B cell (primary cell): ENCODE measurements around the gene SASH1. TPM values are rescaled to one million over a fixed set of nuclear protein-coding genes. Genes with fewer than 3 reads are reported as not detected.

Experiments used
- ATAC-seq: fragments of 200-7000 bp; cut with Tn5 transposase; one replicate; pipeline ENCODE4 v1.10.0; 2021; ENCODE audit warnings: low read depth, mild to moderate bottlenecking, moderate number of reproducible peaks, moderate library complexity
- CTCF ChIA-PET: fragments of 350-600 bp; sonication (Branson Sonifier 250); formaldehyde crosslinking; loops from one replicate; lab custom pipeline; 2021; ENCODE audit warnings: antibody characterized with exemption, inconsistent platforms; lab: Charles Lee
- POLR2A ChIA-PET: fragments of 350-600 bp; sonication (Branson Sonifier 250); formaldehyde crosslinking; loops from one replicate; lab custom pipeline; 2021; ENCODE audit warnings: antibody characterized with exemption; lab: Charles Lee
- DNase-seq: peaks from one replicate; pipeline ENCODE4 v3.0.0; 2013
- H2AFZ ChIP-seq: 2 replicates; pipeline ENCODE4 v1.6.1; 2012; ENCODE audit warnings: mild to moderate bottlenecking, low read depth, low read length; ENCODE audit not compliant: insufficient read depth, poor library complexity, severe bottlenecking
- H3K27ac ChIP-seq, 2 donors: 1 replicate in 1 of 2; 2 replicates in 1 of 2; pipeline ENCODE4 v1.5.1; 2012 to 2013; ENCODE audit warnings: low read length in 2 of 2, mild to moderate bottlenecking in 2 of 2, moderate library complexity in 1 of 2
- H3K27me3 ChIP-seq, 4 experiments: fragments of 200-600 bp in 1 of 4; sonication (generic) in 1 of 4; replicated peaks in 1 of 4; 1 replicate in 2 of 4; 2 replicates in 2 of 4; pipeline versions ENCODE4 v1.6.1 to v1.7.0; 2013 to 2016; ENCODE audit warnings: low read length in 3 of 4, mild to moderate bottlenecking in 2 of 4, mixed read lengths in 1 of 4, moderate library complexity in 1 of 4; ENCODE audit not compliant: insufficient read depth in 4 of 4, control insufficient read depth in 3 of 4; ENCODE audit errors: control extremely low read depth in 1 of 4
- H3K36me3 ChIP-seq, 2 experiments: replicated peaks in 1 of 2; 1 replicate in 1 of 2; 2 replicates in 1 of 2; pipeline versions ENCODE4 v1.6.1 to v1.7.1; 2013; ENCODE audit warnings: low read length in 1 of 2; ENCODE audit not compliant: insufficient read depth in 2 of 2, control insufficient read depth in 1 of 2; ENCODE audit errors: control extremely low read depth in 1 of 2, extremely low read depth in 1 of 2
- H3K4me1 ChIP-seq, 2 donors: fragments of 200-600 bp in 1 of 2; sonication (generic) in 1 of 2; 1 replicate in 1 of 2; 2 replicates in 1 of 2; pipeline versions ENCODE4 v1.5.1 to v1.6.1; 2013 to 2017; ENCODE audit warnings: low read length in 2 of 2; ENCODE audit not compliant: control insufficient read depth in 2 of 2, insufficient read depth in 2 of 2
- H3K4me2 ChIP-seq: replicated peaks from 2 replicates; pipeline ENCODE3; 2012; ENCODE audit warnings: mild to moderate bottlenecking, low read depth, low read length; ENCODE audit not compliant: poor library complexity, severe bottlenecking
- H3K4me3 ChIP-seq, 5 experiments: fragments of 200-600 bp in 1 of 5; sonication (generic) in 1 of 5; 1 replicate in 3 of 5; 2 replicates in 2 of 5; pipeline versions ENCODE4 v1.5.1 to v1.7.0; 2011 to 2016; ENCODE audit warnings: low read length in 4 of 5, mild to moderate bottlenecking in 4 of 5, low read depth in 2 of 5, control low read depth in 1 of 5, moderate library complexity in 1 of 5; ENCODE audit not compliant: insufficient read depth in 1 of 5; ENCODE audit errors: control extremely low read depth in 1 of 5, extremely low read depth in 1 of 5
- H3K79me2 ChIP-seq: fragments of 200-600 bp; sonication (generic); one replicate; pipeline ENCODE4 v1.6.0; 2016; ENCODE audit warnings: low read length; ENCODE audit not compliant: control insufficient read depth, insufficient read depth
- H3K9ac ChIP-seq: fragments of 200-600 bp; sonication (generic); 2 replicates; pipeline ENCODE4 v1.6.1; 2017; ENCODE audit warnings: mild to moderate bottlenecking, low read length, moderate library complexity
- H3K9me3 ChIP-seq, 3 donors: one replicate each; pipeline versions ENCODE4 v1.6.1 to v1.7.1; 2013; ENCODE audit warnings: low read length in 2 of 3; ENCODE audit not compliant: control insufficient read depth in 2 of 3, insufficient read depth in 1 of 3; ENCODE audit errors: control extremely low read depth in 1 of 3
- H4K20me1 ChIP-seq: 2 replicates; pipeline ENCODE4 v1.6.0; 2012; ENCODE audit warnings: mild to moderate bottlenecking, low read length; ENCODE audit not compliant: insufficient read depth, control insufficient read depth, poor library complexity, severe bottlenecking
- H3K27ac Mint-ChIP-seq: one replicate; pipeline ENCODE4 v1.8.0; 2021; ENCODE audit warnings: mixed read lengths
- H3K27me3 Mint-ChIP-seq: one replicate; pipeline ENCODE4 v1.8.0; 2021; ENCODE audit warnings: mixed read lengths
- H3K4me1 Mint-ChIP-seq: one replicate; pipeline ENCODE4 v1.8.0; 2021; ENCODE audit warnings: mixed read lengths
- H3K4me3 Mint-ChIP-seq: one replicate; pipeline ENCODE4 v1.8.0; 2021; ENCODE audit warnings: mixed read lengths
- H3K9me3 Mint-ChIP-seq: one replicate; pipeline ENCODE4 v1.8.0; 2022; ENCODE audit warnings: mixed read lengths; ENCODE audit not compliant: insufficient read depth
- EZH2 ChIP-seq: IDR thresholded peaks from 2 replicates; pipeline ENCODE4 v1.6.1; 2012; ENCODE audit warnings: borderline replicate concordance, low read depth, mild to moderate bottlenecking, moderate library complexity, low read length; ENCODE audit not compliant: insufficient read depth, poor library complexity, severe bottlenecking
- WGBS: methylation state at CpG from one replicate; pipeline ENCODE4 v1.1.5; 2013; ENCODE audit warnings: missing lambda C conversion rate; ENCODE audit not compliant: insufficient coverage; 5-methylcytosine and 5-hydroxymethylcytosine counted together
- intact Hi-C: fragments of 100-400 bp; cut with micrococcal nuclease; formaldehyde crosslinking; loops from one replicate; pipeline ENCODE4 v1.10.0; 2022
- polyA plus RNA-seq: library from polyadenylated mRNA; depleted of rRNA; stranded (reverse); fragments of >200 nt; gene quantifications from 2 replicates; pipeline ENCODE4 v1.2.3, GENCODE V29; 2012
- total RNA-seq, 2 donors: library from RNA; stranded (reverse); fragments of 120-200 nt in 1 of 2; gene quantifications; 1 replicate in 1 of 2; 2 replicates in 1 of 2; pipeline versions ENCODE4 v1.2.3 to v1.2.4, GENCODE V29; 2013 to 2022
- TF ChIP-seq, protein P1 (sequence below): fragments of 200-600 bp; IDR thresholded peaks from one replicate; pipeline ENCODE4 v1.8.0; 2022; ENCODE audit warnings: antibody characterized with exemption, mild to moderate bottlenecking

Gene SASH1
- total and polyA plus RNA-seq, 2 donors (not counting 1 experiment from before 2014, with no cell fraction given): 0.01 to 0.07 TPM

DNA sequence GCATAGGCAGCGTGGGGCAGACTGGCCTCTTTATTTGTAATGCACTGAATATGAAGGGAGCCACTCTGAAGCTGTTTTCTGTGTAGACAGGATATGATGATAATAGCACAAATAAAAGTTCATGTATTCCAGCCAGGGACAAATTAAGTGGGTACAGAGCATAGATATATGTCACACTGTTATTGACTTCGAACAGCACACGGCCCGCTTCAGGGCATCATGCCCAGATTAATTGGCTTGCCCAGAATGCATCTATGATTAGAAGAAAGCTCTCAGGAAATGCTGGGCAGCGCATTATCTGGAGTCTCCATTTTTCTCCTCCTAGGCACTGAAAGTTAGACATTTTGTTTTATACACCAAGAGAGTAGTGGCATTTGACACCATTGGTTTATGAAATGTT is 26.3 kb upstream of the SASH1 start:
- no peaks in the 10 kb centered on the region for H3K27me3 Mint-ChIP-seq
- intact Hi-C loops: no loop called here
- H3K27me3 ChIP-seq: no peaks in the 10 kb centered on the region
- no peaks in the 10 kb centered on the region for H4K20me1 ChIP-seq
- 100% methylated on average over 3 of the region's 5 CpGs for WGBS
- ATAC-seq: no peak
- no peaks in the 10 kb centered on the region for H3K36me3 ChIP-seq
- no peak overlapping the region for H3K4me3 ChIP-seq
- no peak overlapping the region for H3K27ac Mint-ChIP-seq
- peaks cover 0 to 5% (median 0%) of the 10 kb centered on the region in 3 donors for H3K9me3 ChIP-seq
- no peaks in the 10 kb centered on the region for H3K4me1 ChIP-seq
- H3K4me1 Mint-ChIP-seq: no peaks in the 10 kb centered on the region
- TF ChIP-seq, protein P1, sequence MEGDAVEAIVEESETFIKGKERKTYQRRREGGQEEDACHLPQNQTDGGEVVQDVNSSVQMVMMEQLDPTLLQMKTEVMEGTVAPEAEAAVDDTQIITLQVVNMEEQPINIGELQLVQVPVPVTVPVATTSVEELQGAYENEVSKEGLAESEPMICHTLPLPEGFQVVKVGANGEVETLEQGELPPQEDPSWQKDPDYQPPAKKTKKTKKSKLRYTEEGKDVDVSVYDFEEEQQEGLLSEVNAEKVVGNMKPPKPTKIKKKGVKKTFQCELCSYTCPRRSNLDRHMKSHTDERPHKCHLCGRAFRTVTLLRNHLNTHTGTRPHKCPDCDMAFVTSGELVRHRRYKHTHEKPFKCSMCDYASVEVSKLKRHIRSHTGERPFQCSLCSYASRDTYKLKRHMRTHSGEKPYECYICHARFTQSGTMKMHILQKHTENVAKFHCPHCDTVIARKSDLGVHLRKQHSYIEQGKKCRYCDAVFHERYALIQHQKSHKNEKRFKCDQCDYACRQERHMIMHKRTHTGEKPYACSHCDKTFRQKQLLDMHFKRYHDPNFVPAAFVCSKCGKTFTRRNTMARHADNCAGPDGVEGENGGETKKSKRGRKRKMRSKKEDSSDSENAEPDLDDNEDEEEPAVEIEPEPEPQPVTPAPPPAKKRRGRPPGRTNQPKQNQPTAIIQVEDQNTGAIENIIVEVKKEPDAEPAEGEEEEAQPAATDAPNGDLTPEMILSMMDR: no peak
- no peak for TF ChIP-seq EZH2
- no peak overlapping the region for H3K4me3 Mint-ChIP-seq
- H3K27ac ChIP-seq: no peak overlapping the region
- no peak overlapping the region for H2AFZ ChIP-seq
- no peak overlapping the region for H3K9ac ChIP-seq
- no peaks in the 10 kb centered on the region for H3K9me3 Mint-ChIP-seq
- DNase-seq: no peak
- CTCF ChIA-PET: no interaction called here
- no peaks in the 10 kb centered on the region for H3K79me2 ChIP-seq
- H3K4me2 ChIP-seq: no peak overlapping the region
- POLR2A ChIA-PET: no interaction called here

DNA sequence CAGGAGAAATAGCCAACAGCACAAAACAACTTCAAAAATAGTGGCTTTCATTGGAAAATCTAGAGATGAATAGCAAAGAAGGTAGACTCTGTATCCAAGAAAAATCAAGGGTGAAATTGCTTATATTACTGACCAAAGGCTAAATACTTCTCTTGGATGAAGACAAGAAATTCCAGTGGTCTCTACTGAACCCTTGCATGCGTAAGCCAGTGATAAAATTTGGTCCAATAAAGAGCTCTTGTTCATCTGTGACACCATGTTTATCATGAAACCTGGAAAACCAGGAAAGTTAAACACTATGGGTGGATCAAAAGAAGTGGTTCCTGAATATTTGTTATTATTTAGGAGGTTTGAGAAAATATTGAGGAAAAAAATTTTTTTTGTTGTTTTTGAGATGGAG is 25.6 kb upstream of the SASH1 start:
- Histone ChIP-seq H3K27me3 (no peaks in the 10 kb centered on the region), H3K4me3 (no peak overlapping the region), H3K9ac (no peak overlapping the region), H3K36me3 (no peaks in the 10 kb centered on the region), H3K79me2 (no peaks in the 10 kb centered on the region), H2AFZ (no peak overlapping the region), H3K4me2 (no peak overlapping the region), H4K20me1 (no peaks in the 10 kb centered on the region), H3K27ac (no peak overlapping the region), H3K9me3 (peaks cover 0 to 5% (median 0%) of the 10 kb centered on the region in 3 donors), H3K4me1 (no peaks in the 10 kb centered on the region)
- ChIA-PET CTCF (no interaction called here), POLR2A (no interaction called here)
- Mint-ChIP-seq H3K9me3 (no peaks in the 10 kb centered on the region), H3K4me3 (no peak overlapping the region), H3K27ac (no peak overlapping the region), H3K27me3 (peaks cover 3% of the 10 kb centered on the region), H3K4me1 (no peaks in the 10 kb centered on the region)
- DNase-seq (no peak), ATAC-seq (no peak)
- 100% methylated on average over 1 of the region's 1 CpG for WGBS
- no peak for TF ChIP-seq EZH2
- TF ChIP-seq, protein P1: no peak
- intact Hi-C loops: no loop called here
